Stimulated activated naive B cell treated with anti-CD40 and anti-IgM and Interleukin-4, amounts not matched to agents 10 μg/mL and 1 μg/mL and 100 μg/mL, for 72 hours (primary cell): ENCODE measurements around the gene WARS2.

ENCODE experiments used
- ATAC-seq, 2 donors: fragments of 150-1000 bp; cut with Tn5 transposase; replicated peaks; 2 replicates each; pipeline ENCODE4 v1.10.0; 2021; ENCODE audit warnings: moderate library complexity in 1 of 2
- DNase-seq: peaks from one replicate; pipeline ENCODE4 v3.0.0; 2021
- H3K27ac Mint-ChIP-seq: one replicate; pipeline ENCODE4 v1.8.0; 2022; ENCODE audit warnings: mild to moderate bottlenecking, mixed read lengths
- H3K27me3 Mint-ChIP-seq, 2 donors: one replicate each; pipeline ENCODE4 v1.8.0; 2022; ENCODE audit warnings: mixed read lengths in 2 of 2
- H3K36me3 Mint-ChIP-seq, 2 donors: one replicate each; pipeline ENCODE4 v1.8.0; 2022; ENCODE audit warnings: mixed read lengths in 2 of 2, mild to moderate bottlenecking in 1 of 2
- H3K4me1 Mint-ChIP-seq, 2 donors: one replicate each; pipeline ENCODE4 v1.8.0; 2022; ENCODE audit warnings: mixed read lengths in 2 of 2, mild to moderate bottlenecking in 1 of 2
- H3K4me3 Mint-ChIP-seq, 2 donors: one replicate each; pipeline ENCODE4 v1.8.0; 2022; ENCODE audit warnings: mild to moderate bottlenecking in 2 of 2, mixed read lengths in 2 of 2, moderate library complexity in 1 of 2
- H3K9me3 Mint-ChIP-seq, 2 donors: one replicate each; pipeline ENCODE4 v1.8.0; 2022; ENCODE audit warnings: mixed read lengths in 2 of 2, mild to moderate bottlenecking in 1 of 2

The WARS2 gene

DNA sequence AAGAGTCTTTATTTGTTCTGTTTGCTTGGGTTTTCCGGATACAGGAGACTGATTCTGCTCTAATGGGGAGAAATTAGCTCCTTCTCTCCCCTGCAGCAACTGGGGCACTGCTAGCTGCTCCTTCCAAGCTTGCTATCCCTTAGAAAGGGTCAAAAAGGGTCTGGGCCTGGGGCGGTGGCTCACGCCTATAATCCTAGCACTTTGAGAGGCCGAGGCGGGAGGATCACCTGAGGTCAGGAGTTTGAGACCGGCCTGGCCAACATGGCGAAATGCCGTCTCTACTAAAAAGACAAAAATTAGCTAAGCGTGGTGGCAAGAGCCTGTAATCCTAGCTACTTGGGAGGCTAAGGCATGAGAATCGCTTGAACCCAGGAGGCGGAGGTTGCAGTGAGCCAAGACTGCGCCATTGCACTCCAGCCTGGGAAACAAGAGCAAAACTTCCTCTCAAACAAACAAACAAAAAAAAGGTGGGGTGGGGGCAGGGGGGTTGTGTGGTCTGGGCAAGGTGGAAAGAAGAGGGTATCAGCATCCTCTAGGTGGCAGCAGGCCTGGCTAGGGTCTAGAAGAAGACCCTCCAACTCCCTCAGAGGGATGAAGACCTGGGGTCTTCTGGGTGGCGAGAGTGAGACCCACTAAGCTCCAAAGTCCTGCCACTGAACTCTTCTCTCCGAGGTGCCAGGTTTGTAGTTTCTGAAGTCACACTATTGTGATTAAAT lies 136.9 kb downstream of the WARS2 start:
- H3K4me3 Mint-ChIP-seq = no peak overlapping the region

DNA sequence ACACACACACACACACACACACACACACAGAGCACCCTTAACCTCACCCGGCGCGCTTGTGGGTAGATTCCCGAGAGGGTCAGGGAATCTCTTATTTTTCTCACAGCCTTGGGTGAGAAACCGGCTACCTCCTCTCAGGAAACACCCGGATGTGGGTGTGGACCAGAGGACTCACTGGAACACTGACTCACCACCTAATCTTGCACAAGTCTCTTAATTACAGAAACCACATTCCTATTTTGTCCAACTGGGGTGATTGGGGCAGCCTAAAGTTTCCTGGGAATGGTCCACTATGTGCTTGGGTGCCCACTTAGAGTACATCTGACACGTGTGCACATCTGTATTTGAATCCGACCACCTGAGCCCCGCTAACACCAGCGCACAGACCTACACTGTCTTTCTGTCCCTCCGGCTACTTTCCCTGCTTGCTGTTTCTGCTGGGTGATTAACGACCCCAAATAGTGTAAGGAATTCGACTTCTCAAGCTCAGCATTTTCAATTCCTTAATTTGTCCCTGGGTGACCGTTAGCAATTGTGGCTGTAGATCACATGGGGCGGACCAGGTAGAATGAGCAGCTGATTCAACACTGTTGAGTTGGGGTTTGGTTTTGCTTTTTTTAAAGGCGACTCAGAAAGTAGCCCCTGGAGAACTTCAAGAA lies 138.3 kb downstream of the WARS2 start:
- H3K36me3 Mint-ChIP-seq = peaks cover 3 to 6% of the 10 kb centered on the region in 2 donors
- DNase-seq (no peak), ATAC-seq (no peak)
- peak overlapping the region in 1 of 2 donors; percentile 46 for H3K4me3 Mint-ChIP-seq
- peaks cover 83 to 96% of the 10 kb centered on the region in 2 donors for H3K27me3 Mint-ChIP-seq
- H3K4me1 Mint-ChIP-seq = peaks cover 9 to 23% of the 10 kb centered on the region in 2 donors
- H3K9me3 Mint-ChIP-seq = peaks cover 3 to 4% of the 10 kb centered on the region in 2 donors
- peak overlapping the region; percentile 66 for H3K27ac Mint-ChIP-seq

More for the DNA sequence above, 136.9 kb downstream of the WARS2 start:
- Mint-ChIP-seq H3K9me3 (no peaks in the 10 kb centered on the region), H3K36me3 (peaks cover 6 to 8% of the 10 kb centered on the region in 2 donors), H3K4me1 (peaks cover 11 to 35% of the 10 kb centered on the region in 2 donors), H3K27ac (no peak overlapping the region), H3K27me3 (peaks cover 78 to 99% of the 10 kb centered on the region in 2 donors)
- ATAC-seq (no peak), DNase-seq (no peak)

DNA sequence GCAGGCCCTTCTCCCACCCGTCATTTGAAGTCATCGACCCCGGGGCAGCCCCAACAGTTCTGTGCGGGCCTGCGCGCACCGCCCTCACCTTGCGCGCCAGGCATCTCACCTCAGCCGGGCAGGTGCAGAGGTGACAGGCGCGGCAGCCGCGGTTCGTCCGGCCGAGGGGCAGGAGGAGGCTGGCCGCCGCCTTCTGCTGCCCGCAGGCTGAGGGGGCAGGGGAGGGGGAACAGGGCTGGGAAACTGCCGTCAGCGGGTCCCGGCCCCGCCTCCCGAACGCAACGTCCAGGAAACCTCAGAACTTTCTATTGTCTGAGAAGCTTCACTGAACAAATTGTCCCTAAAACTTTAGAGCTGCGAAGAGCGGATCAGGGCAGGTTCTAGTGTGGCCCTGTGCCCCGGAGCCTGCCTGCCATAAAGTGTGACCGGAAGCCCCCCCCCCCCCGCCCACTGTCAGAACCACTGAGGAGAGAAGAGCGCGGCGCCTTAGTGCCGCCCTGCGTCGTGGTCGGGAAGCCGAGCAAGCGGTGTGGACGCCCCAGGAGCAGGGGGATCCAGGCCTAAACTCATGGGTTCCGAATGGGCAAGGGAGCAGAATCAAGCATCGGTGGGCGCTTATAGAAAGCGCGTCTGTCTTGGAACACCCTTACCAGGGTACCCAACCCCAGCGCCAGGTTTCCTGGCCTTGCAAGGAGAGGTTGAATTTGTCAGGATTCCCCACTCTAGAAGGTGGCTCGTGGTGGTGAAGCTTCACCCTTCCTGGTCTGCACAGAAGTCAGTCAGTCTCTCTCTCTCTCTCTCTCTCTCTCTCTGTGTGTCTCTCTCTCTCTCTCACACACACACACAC lies 139.0 kb downstream of the WARS2 start:
- ATAC-seq = no peak
- DNase-seq = no peak
- H3K9me3 Mint-ChIP-seq = peaks cover 3 to 4% of the 10 kb centered on the region in 2 donors
- no peak overlapping the region for H3K4me3 Mint-ChIP-seq
- peaks cover 1 to 6% of the 10 kb centered on the region in 2 donors for H3K36me3 Mint-ChIP-seq
- H3K27ac Mint-ChIP-seq = peak overlapping the region; percentile 66
- peaks cover 9 to 20% of the 10 kb centered on the region in 2 donors for H3K4me1 Mint-ChIP-seq
- H3K27me3 Mint-ChIP-seq = peaks cover 87 to 95% of the 10 kb centered on the region in 2 donors

DNA sequence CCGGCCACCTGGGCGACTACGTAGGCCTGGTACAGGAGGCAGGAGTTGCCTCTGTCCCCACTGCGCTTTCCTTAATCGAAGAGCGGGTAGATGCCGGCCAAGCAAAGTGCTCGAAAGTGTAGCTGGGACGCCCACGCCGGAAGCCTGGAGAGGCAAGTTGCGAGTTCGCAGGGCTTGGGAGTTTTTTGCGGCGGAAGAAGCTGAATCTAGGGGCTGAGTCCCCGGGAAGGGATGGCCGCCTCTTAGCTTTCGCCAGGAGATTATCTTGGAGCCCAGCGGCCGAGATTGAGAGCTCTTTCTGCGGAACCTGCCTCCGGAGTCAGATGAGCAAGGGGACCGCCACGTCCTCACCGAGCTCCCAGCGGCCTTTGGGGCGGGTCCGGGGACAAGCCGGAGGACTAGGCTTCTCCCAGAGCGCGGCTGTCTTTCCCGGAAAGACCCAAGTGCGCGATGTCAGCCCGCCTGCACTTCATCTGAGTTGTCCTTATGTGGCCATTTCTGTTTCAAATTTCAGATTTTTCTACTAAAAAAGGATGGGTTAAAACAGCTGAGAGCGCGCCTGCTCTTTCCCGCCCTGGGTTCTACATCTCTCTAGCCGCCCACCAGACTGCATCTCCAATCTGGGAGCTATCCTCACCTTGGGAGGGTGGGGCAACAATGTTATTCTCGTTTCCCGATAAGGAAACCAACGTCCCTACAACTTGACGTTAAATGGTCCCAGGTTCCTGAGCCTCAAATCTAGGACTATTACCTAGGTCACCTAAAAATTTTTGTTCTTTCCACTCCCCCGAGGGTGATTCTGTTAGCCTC lies 139.9 kb downstream of the WARS2 start:
- H3K9me3 Mint-ChIP-seq = peaks cover 3 to 4% of the 10 kb centered on the region in 2 donors
- no peak for ATAC-seq
- H3K36me3 Mint-ChIP-seq = peaks cover 0 to 6% of the 10 kb centered on the region in 2 donors
- H3K27ac Mint-ChIP-seq = peak overlapping the region; percentile 62
- no peak for DNase-seq
- peaks cover 6 to 17% of the 10 kb centered on the region in 2 donors for H3K4me1 Mint-ChIP-seq
- H3K4me3 Mint-ChIP-seq = peak overlapping the region in 1 of 2 donors; percentile 29
- H3K27me3 Mint-ChIP-seq = peaks cover 86 to 92% of the 10 kb centered on the region in 2 donors

DNA sequence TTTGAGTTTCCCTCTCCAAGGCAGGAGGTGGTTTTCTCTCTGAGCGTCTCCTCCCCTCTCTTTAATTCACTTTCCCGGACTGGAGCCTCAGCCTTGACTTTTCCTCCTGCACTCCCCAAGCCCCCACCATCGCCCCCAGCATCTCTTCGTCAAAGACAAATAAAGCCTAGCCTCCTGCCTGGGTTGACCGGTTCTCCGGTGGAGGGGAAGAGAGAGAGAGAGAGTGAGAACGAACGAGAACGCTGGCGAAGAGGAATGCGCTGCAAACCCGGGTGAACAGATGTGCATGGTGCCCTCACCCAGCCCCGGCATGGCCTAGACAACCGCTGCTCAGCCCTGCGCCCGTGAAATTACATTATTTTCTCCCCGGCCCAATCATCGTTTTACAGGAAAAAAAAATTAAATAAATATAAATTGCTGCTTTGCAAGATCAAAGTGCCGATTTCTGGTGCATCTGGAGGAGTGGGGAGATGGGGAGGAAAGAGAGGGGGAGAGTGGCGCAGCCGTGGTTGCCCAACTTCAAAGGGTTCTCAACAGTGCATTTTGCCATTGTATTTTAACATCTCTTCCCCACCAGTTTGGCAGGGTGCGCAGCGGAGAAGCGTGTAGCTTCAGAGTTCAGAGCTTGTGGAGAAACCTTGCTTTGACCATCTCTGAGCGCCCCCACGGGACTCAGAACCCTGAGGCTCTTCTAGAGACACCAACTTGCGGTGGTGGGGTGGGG lies 140.9 kb downstream of the WARS2 start:
- DNase-seq = no peak
- Mint-ChIP-seq H3K27me3 (peaks cover 91 to 93% of the 10 kb centered on the region in 2 donors), H3K9me3 (peaks cover 3 to 4% of the 10 kb centered on the region in 2 donors), H3K4me3 (peak overlapping the region in 1 of 2 donors; percentile 44), H3K4me1 (peaks cover 6 to 17% of the 10 kb centered on the region in 2 donors), H3K27ac (peak overlapping the region; percentile 57), H3K36me3 (peaks cover 0 to 6% of the 10 kb centered on the region in 2 donors)
- ATAC-seq = no peak

DNA sequence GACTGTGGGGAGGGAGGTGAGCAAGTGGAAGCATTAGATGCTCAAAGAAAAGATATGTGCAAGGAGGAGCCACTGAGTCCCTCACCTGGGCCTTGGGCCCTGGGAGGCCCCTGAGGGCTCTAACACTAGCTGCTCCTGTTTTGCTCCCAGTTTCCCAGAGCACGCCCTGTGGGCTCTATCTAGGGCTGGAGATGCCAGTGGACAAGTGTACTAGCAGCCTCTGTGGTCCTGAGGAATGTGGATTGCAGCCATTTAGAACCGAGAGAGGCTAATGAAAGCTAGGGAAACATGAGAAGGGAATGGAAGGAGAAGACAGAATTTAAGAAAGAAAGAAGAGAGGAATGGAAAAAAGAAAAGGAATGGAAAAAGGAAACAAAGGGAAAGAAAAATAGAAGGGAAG lies 142.3 kb downstream of the WARS2 start:
- Mint-ChIP-seq H3K9me3 (peaks cover 3 to 4% of the 10 kb centered on the region in 2 donors), H3K4me1 (peaks cover 8 to 17% of the 10 kb centered on the region in 2 donors), H3K27me3 (peaks cover 91 to 93% of the 10 kb centered on the region in 2 donors), H3K27ac (no peak overlapping the region), H3K4me3 (no peak overlapping the region), H3K36me3 (peaks cover 0 to 10% of the 10 kb centered on the region in 2 donors)
- DNase-seq (no peak), ATAC-seq (no peak)

DNA sequence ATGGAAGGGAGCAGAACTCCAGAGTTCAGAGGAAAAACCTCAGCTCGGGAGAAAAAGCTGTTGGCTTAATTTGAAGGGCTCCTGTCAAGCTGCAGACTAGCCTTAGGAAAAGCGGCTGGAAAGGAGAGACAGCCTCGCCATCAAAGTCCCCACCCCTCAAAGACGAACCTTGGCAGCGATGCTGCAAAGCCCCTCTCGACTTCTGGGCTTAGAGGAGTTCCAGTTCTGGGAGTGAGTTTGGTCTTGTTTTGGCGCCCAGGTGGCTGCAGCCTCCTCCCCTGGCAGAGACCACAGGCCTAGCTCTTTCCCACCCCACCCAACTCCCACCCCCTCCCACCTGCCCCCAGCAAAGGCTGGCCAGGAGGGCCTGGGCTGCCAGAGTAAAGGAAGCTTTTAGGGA lies 143.2 kb downstream of the WARS2 start:
- peaks cover 0 to 10% of the 10 kb centered on the region in 2 donors for H3K36me3 Mint-ChIP-seq
- H3K4me1 Mint-ChIP-seq = peaks cover 8 to 18% of the 10 kb centered on the region in 2 donors
- no peak for ATAC-seq
- peaks cover 85 to 89% of the 10 kb centered on the region in 2 donors for H3K27me3 Mint-ChIP-seq
- no peak overlapping the region for H3K4me3 Mint-ChIP-seq
- DNase-seq = no peak
- no peak overlapping the region for H3K27ac Mint-ChIP-seq
- peaks cover 4 to 5% of the 10 kb centered on the region in 2 donors for H3K9me3 Mint-ChIP-seq

DNA sequence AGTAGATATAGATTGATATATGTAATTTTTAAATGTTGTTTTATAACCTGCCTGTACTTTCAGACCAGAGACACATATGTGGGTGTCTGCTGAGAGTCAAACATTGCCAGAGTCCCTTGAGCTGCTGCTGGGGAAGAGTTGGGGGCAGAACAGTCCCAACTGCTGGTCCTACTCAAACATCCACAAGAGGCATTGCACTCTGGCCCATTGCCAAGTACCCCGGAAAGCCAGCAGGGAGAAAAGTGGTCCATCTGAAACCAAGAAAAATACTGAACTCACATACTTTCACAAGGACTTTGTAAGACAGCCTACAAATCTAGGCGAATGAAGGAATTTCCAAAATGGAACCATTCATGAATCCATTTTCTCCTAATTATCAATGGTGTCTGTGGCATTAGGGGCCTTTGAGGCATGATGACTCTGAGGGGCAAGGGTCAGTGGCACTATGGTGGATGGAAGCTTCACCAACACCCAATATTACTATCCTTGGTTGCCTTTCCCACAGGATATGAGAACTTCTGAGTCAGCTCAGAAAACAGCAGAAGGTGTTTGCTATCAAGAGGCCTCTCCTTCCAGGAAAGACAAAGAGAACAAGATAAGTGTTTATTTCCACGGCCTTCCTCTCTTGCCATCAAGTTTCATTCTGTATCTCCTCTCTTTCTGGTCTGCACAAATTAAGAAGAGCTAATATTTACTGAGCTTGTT lies 145.0 kb downstream of the WARS2 start:
- Mint-ChIP-seq H3K9me3 (peaks cover 4 to 10% of the 10 kb centered on the region in 2 donors), H3K27me3 (peaks cover 85 to 89% of the 10 kb centered on the region in 2 donors), H3K27ac (no peak overlapping the region), H3K36me3 (peaks cover 0 to 13% of the 10 kb centered on the region in 2 donors), H3K4me3 (no peak overlapping the region), H3K4me1 (peaks cover 5 to 13% of the 10 kb centered on the region in 2 donors)
- DNase-seq = no peak
- no peak for ATAC-seq

DNA sequence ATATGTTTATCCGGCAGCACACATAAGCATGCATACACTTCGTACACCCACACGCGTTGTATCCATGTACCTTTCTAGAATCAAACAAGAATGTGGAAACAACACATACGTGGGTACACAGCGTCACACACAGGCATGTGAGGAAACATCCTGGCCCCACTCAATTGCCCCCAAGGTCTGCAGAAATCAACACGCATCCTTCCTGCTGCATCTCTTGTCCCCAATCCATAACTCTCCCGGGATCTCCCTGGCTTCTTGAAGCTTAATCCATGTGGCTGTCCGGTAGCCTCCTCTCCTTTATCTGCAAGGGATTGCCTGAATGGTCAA lies 146.8 kb downstream of the WARS2 start:
- ATAC-seq = no peak

DNA sequence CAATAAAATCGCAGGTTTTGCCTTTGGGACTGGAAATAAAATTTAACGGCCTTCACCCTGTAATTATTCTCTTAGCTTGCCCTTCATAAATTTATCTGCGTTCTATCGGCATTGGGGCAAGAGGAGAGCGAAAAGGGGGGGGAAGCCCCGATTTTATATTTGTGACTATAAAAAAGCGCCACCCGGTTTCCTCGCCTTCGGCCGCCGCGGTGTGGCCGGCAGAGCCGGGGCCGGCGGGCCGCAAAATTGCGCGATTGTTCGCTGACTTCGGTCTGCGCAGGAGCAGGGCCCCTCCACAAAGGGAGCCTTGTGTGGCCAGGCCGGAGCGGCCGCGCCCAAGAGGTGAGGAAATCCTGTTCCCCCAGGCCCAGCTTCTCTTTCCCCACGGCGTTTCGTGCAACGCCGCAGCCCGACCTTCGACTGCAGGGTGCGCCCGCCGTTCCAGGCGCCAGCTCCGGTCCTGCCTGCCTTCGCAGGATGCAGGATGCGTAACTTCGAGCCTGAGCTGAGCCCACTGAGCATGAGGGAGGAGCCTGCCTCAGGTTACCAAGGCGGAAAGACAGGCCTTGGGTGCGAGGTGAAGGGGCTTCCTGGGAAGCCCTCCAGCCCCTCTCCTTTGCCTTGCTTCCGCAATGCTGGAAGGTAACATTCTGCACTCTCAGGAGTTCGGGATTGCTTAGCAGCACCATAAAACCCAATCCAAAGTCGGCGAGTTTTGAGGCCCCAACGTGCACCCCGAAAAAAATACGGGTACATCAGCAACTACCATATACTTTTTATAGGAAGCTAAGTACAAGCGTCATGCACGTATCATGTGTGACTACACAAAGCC lies 147.4 kb downstream of the WARS2 start:
- ATAC-seq = no peak
- Mint-ChIP-seq H3K27ac (peak overlapping the region; percentile 31), H3K27me3 (peaks cover 85 to 89% of the 10 kb centered on the region in 2 donors), H3K9me3 (peaks cover under 1 to 9% of the 10 kb centered on the region in 2 donors), H3K4me1 (peaks cover 8 to 15% of the 10 kb centered on the region in 2 donors), H3K36me3 (peaks cover 0 to 14% of the 10 kb centered on the region in 2 donors), H3K4me3 (no peak overlapping the region)
- DNase-seq = no peak

More for the DNA sequence above, 146.8 kb downstream of the WARS2 start:
- H3K4me3 Mint-ChIP-seq = no peak overlapping the region
- H3K9me3 Mint-ChIP-seq = peaks cover 4 to 10% of the 10 kb centered on the region in 2 donors
- no peak for DNase-seq
- peaks cover 85 to 89% of the 10 kb centered on the region in 2 donors for H3K27me3 Mint-ChIP-seq
- peak overlapping the region; percentile 20 for H3K27ac Mint-ChIP-seq
- H3K36me3 Mint-ChIP-seq = peaks cover 0 to 13% of the 10 kb centered on the region in 2 donors
- H3K4me1 Mint-ChIP-seq = peaks cover 7 to 12% of the 10 kb centered on the region in 2 donors

DNA sequence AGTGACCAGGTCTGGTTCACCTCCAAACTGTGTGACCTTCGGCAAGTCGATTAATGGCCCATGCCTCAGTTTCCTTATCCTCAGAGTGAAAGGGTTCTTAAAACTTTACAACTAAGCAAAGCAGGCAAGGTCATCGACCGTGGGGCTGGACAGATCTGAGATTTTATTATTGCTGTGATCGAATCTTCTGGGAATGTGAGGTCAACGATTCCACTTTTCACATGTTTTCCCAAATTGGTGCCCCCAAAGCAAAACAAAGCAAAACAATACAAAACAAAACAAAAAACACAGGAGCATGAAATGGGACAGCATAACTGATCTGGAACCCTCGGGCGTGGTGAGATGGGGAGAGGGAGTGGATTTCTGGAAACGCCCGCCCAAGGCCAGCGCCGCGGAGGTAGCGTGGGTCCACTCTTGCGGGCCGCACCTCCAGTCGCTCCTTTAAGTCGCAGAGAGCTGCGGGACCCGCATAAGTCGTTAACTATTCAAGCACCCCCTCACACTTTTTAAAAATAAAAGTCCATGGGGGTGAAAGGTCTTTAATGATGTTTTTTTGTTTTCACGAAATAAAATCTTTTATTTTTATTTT lies 148.1 kb downstream of the WARS2 start:
- H3K9me3 Mint-ChIP-seq = peaks cover 0 to 7% of the 10 kb centered on the region in 2 donors
- no peak for DNase-seq
- H3K4me1 Mint-ChIP-seq = peaks cover 11 to 22% of the 10 kb centered on the region in 2 donors
- peak overlapping the region; percentile 85 for H3K27ac Mint-ChIP-seq
- no peak for ATAC-seq
- H3K4me3 Mint-ChIP-seq = peak overlapping the region; percentile 25 to 32
- peaks cover 0 to 17% of the 10 kb centered on the region in 2 donors for H3K36me3 Mint-ChIP-seq
- peaks cover 87 to 90% of the 10 kb centered on the region in 2 donors for H3K27me3 Mint-ChIP-seq
